KMS-11 (cell line): Measurements from ENCODE around the gene MYH9.

Experiments
- H2AFZ ChIP-seq: fragments of 200-600 bp; sonication (generic); 2 replicates; pipeline ENCODE4 v1.6.1; 2016; ENCODE audit warnings: antibody characterized with exemption, mixed run types, low read depth
- H3K27ac ChIP-seq: fragments of 200-600 bp; sonication (generic); 2 replicates; pipeline ENCODE4 v1.6.1; 2016; ENCODE audit warnings: mild to moderate bottlenecking, mixed run types
- H3K27me3 ChIP-seq: fragments of 200-600 bp; sonication (generic); 2 replicates; pipeline ENCODE4 v1.6.1; 2017; ENCODE audit warnings: mild to moderate bottlenecking, low read depth, mixed run types, moderate library complexity; ENCODE audit not compliant: insufficient read depth
- H3K36me3 ChIP-seq: fragments of 200-600 bp; sonication (generic); 2 replicates; pipeline ENCODE4 v1.6.1; 2017; ENCODE audit warnings: mild to moderate bottlenecking, mixed run types; ENCODE audit not compliant: insufficient read depth
- H3K4me1 ChIP-seq: fragments of 200-600 bp; sonication (generic); 2 replicates; pipeline ENCODE4 v1.6.1; 2016; ENCODE audit warnings: mild to moderate bottlenecking, low read depth, mixed run types; ENCODE audit not compliant: poor library complexity, severe bottlenecking
- H3K4me2 ChIP-seq: fragments of 200-600 bp; sonication (generic); 2 replicates; pipeline ENCODE4 v1.7.0; 2016; ENCODE audit warnings: mild to moderate bottlenecking, mixed run types
- H3K4me3 ChIP-seq: fragments of 200-600 bp; sonication (generic); IDR thresholded peaks from 2 replicates; pipeline ENCODE4 v1.6.1; 2017; ENCODE audit warnings: low read depth, low read length, mixed read lengths; ENCODE audit not compliant: insufficient read depth
- H3K79me2 ChIP-seq: fragments of 200-600 bp; sonication (generic); 2 replicates; pipeline ENCODE4 v1.6.1; 2016; ENCODE audit warnings: low read depth, mixed run types; ENCODE audit not compliant: insufficient read depth
- H3K9ac ChIP-seq: fragments of 200-600 bp; sonication (generic); 2 replicates; pipeline ENCODE4 v1.6.1; 2016; ENCODE audit warnings: mild to moderate bottlenecking, mixed run types
- H4K20me1 ChIP-seq: fragments of 200-600 bp; sonication (generic); 2 replicates; pipeline ENCODE4 v1.6.1; 2016; ENCODE audit warnings: mild to moderate bottlenecking, mixed run types; ENCODE audit not compliant: insufficient read depth
- TF ChIP-seq, protein P1 (sequence below): fragments of 200-600 bp; sonication (generic); conservative IDR thresholded peaks from 2 replicates; pipeline ENCODE4 v1.6.1; 2017; ENCODE audit warnings: low read depth, mild to moderate bottlenecking, antibody characterized with exemption, low read length, moderate library complexity, mixed read lengths

MYH9 gene

DNA sequence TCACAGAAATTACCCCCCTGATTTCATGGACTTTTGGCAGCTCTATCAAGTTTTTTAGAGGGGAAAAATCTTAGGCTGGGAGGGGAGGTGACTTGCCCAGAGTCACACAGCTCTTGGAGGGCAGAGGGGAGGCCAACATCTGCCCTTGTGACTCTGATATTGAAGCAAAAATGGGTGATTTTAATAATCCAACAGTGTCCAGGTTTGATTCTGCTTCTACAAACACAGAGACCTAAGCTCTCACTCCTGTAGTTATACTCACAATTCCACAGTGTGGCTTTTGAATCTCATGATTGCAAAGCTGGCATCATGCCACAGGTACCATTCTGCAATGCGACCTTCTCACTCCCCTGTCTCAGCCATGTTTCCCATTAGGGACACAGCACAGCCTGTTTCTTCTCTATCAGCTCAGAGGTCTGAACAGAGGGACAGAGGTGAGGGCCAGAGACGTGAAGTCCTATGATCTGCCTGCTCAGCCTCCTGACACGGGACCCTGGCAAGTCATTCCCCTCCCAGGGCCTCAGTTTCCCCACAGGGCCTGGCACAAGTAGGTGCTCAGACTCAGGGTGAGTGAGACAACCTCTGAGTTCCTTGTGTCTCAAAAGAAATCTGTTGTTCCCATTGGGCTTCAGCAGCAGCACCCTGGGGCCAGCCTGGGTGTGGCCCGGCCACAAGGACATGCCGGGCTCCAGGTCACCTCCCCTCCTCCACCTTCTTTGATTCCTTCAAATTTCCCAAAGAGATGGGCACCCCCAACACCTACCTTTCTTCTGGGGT lies 149.2 kb downstream of the MYH9 start:
- peak overlapping the region; percentile 72; the same call in 1 of the 2 replicates for H2AFZ ChIP-seq
- TF ChIP-seq, protein P1, sequence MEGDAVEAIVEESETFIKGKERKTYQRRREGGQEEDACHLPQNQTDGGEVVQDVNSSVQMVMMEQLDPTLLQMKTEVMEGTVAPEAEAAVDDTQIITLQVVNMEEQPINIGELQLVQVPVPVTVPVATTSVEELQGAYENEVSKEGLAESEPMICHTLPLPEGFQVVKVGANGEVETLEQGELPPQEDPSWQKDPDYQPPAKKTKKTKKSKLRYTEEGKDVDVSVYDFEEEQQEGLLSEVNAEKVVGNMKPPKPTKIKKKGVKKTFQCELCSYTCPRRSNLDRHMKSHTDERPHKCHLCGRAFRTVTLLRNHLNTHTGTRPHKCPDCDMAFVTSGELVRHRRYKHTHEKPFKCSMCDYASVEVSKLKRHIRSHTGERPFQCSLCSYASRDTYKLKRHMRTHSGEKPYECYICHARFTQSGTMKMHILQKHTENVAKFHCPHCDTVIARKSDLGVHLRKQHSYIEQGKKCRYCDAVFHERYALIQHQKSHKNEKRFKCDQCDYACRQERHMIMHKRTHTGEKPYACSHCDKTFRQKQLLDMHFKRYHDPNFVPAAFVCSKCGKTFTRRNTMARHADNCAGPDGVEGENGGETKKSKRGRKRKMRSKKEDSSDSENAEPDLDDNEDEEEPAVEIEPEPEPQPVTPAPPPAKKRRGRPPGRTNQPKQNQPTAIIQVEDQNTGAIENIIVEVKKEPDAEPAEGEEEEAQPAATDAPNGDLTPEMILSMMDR: no peak
- peaks cover 27% of the 10 kb centered on the region for H3K4me1 ChIP-seq
- no peaks in the 10 kb centered on the region for H3K36me3 ChIP-seq
- H3K9ac ChIP-seq: peak overlapping the region; percentile 66
- H3K79me2 ChIP-seq: peaks cover 36% of the 10 kb centered on the region
- peak overlapping the region; percentile 66 for H3K27ac ChIP-seq
- no peak overlapping the region for H3K4me3 ChIP-seq
- no peaks in the 10 kb centered on the region for H4K20me1 ChIP-seq
- peak overlapping the region; percentile 97 for H3K4me2 ChIP-seq
- H3K27me3 ChIP-seq: no peaks in the 10 kb centered on the region

DNA sequence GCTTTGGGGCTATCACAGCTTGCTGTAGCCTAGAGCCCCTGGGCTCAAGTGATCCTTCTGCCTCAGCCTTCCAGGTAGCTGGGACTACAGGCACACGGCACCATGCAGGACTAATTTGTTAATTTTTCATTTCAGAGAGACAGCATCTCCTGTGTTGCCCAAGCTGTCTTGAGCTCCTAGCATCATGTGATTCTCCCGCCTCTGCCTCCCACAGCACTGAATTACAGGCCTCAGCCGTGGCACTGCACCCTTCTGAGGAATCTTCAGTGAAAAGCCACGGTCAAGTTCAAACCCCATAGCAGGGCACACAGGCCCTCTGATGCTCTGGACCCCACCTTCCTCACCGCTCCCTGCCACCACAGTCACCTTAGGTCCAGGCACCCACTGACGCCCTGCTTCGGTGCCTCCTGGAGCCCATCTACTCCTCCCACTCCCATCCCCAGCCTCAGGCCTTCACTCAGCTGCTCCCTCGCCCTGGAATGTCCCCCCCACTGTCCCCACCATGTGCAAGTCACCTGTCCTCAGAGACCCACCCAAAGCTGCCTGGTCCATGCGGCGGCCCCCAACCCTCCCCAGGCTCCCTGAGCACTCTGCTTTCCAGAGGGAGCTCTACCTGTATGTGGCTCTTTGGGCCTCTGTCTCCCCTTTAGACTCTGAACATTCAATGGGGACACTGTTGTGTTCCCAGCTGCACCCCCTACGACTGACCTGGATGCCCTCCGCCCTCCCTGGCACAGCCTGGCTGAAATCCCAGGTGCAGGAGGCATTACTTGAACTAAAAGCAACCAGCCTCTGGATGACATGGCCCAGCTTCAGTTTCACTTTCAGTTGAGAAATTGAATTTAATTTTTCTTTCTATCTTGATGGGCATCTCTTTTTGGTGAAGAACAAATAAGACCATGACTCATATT lies 150.1 kb downstream of the MYH9 start:
- no peak overlapping the region for H3K4me3 ChIP-seq
- peak overlapping the region; percentile 97 for H3K4me2 ChIP-seq
- H2AFZ ChIP-seq: no peak overlapping the region
- H3K27me3 ChIP-seq: no peaks in the 10 kb centered on the region
- TF ChIP-seq, protein P1: no peak
- H3K9ac ChIP-seq: peak overlapping the region; percentile 66
- H3K27ac ChIP-seq: peak overlapping the region; percentile 66
- H4K20me1 ChIP-seq: no peaks in the 10 kb centered on the region
- H3K4me1 ChIP-seq: peaks cover 27% of the 10 kb centered on the region
- H3K79me2 ChIP-seq: peaks cover 36% of the 10 kb centered on the region
- no peaks in the 10 kb centered on the region for H3K36me3 ChIP-seq

DNA sequence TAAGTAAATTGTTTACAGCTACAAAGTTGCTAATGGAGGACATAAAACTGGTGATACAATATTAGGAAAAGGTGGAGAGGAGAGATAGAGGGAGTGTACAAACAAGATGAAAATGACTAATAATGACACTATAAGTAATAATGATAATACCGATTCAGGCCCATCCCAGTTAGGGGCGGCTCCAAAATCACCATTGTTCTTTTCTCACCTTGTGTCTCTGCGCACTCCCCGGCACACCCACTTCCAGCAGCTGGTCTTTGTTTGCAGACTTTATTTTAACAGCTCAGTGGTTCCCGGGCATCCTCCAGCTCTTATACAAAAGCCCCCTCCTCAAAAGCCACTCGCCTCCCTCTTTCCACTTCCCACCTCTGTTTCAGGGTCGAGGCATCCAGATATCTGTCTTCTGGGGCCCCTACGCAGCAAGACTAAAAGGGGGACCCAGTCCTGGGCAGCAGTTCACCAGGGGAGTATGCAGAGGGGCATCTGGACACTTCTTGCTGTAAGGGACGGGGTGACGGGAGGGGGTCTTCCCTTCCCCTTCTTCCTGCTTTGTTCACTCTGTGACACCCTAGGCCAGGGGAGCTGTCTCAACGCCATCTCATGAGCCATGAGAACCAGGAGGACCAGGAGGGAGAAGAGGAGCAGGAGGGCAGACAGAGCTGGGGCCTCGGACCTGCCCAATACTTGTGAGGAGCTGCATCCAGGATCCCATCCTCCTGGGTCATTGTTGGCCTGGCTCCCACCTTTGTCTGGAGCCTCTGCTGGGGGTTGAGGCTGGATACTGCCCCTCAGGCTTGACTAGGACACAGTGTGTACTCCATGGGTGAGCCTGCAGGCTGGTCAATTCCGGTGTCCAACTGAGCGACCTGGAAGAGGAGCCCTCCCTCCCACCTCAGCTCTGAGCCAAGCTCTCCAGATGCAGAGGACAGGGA lies 151.1 kb downstream of the MYH9 start:
- Histone ChIP-seq H4K20me1 (no peaks in the 10 kb centered on the region), H2AFZ (no peak overlapping the region), H3K4me1 (peaks cover 27% of the 10 kb centered on the region), H3K27ac (no peak overlapping the region), H3K4me2 (peak overlapping the region; percentile 4; the same call in 1 of the 2 replicates), H3K27me3 (no peaks in the 10 kb centered on the region), H3K79me2 (peaks cover 36% of the 10 kb centered on the region), H3K4me3 (no peak overlapping the region), H3K9ac (no peak overlapping the region), H3K36me3 (no peaks in the 10 kb centered on the region)
- TF ChIP-seq, protein P1: no peak

DNA sequence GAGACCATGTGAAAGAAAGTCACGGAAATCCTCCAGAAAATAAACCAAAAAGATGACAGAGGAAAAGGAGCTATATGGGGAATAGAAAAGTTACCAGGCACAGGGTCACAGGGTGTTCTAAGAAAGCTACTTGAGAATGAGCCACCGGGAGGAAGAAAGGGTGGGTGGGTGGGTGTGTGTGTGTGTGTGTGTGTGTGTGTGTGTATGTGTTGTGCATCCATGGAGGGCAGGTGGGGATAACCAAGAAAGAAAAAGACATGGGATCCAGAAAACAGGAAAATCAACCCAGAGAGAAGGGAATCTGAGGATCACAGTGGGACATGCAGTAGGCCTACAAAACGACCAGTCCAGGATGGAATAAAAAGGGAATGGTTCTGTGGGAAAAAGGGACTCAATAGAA lies 152.2 kb downstream of the MYH9 start:
- no peak overlapping the region for H3K4me2 ChIP-seq
- H3K27me3 ChIP-seq: no peaks in the 10 kb centered on the region
- H3K36me3 ChIP-seq: no peaks in the 10 kb centered on the region
- TF ChIP-seq, protein P1: no peak
- peaks cover 31% of the 10 kb centered on the region for H3K4me1 ChIP-seq
- H3K4me3 ChIP-seq: no peak overlapping the region
- no peak overlapping the region for H3K9ac ChIP-seq
- H2AFZ ChIP-seq: no peak overlapping the region
- no peak overlapping the region for H3K27ac ChIP-seq
- peaks cover 36% of the 10 kb centered on the region for H3K79me2 ChIP-seq
- no peaks in the 10 kb centered on the region for H4K20me1 ChIP-seq
